Muscle of arm (tissue), 12 donors: Measurements from ENCODE around the gene PRDM16. TPM values are rescaled to one million over a fixed set of nuclear protein-coding genes. Genes with fewer than 3 reads are reported as not detected.

ENCODE experiments used
- DNase-seq: peaks from one replicate; pipeline ENCODE4 v3.0.0-alpha.2; 2013
- polyA plus RNA-seq, 12 donors: library from polyadenylated mRNA; unstranded; fragments of 120-200 nt; gene quantifications; one replicate each; pipeline ENCODE4 v1.2.1, GENCODE V29; 2013; ENCODE audit not compliant: insufficient read length in 12 of 12

PRDM16 gene
- polyA plus RNA-seq, 12 donors = 0.66 to 2.0 (median 0.87) TPM; not detected in 2

- no peak for DNase-seq
Observed at GRCh38 chr1:3261007-3261968, 192.3 kb downstream of the PRDM16 start.

- no peak for DNase-seq
Observed at GRCh38 chr1:3261969-3262579, 193.1 kb downstream of the PRDM16 start.

GRCh38 chr1:3262681-3263286, 193.8 kb downstream of the PRDM16 start:
- DNase-seq = no peak

- no peak for DNase-seq
Observed at GRCh38 chr1:3263790-3264189, 194.8 kb downstream of the PRDM16 start.

- no peak for DNase-seq
Observed at GRCh38 chr1:3264456-3264855, 195.5 kb downstream of the PRDM16 start.

- DNase-seq = no peak
Observed at GRCh38 chr1:3265835-3266805, 197.1 kb downstream of the PRDM16 start.

- DNase-seq = no peak
Observed at GRCh38 chr1:3266870-3267549, 198.0 kb downstream of the PRDM16 start.

- DNase-seq = no peak
Observed at GRCh38 chr1:3267550-3268270, 198.7 kb downstream of the PRDM16 start.

GRCh38 chr1:3268281-3268680, 199.3 kb downstream of the PRDM16 start:
- no peak for DNase-seq

- DNase-seq = no peak
Observed at GRCh38 chr1:3270403-3271245, 201.6 kb downstream of the PRDM16 start.

GRCh38 chr1:3271866-3272265, 202.9 kb downstream of the PRDM16 start:
- DNase-seq = no peak

- DNase-seq = no peak
Observed at GRCh38 chr1:3272321-3273045, 203.5 kb downstream of the PRDM16 start.

GRCh38 chr1:3273447-3273846, 204.4 kb downstream of the PRDM16 start:
- no peak for DNase-seq

- DNase-seq = no peak
Observed at GRCh38 chr1:3274972-3275371, 206.0 kb downstream of the PRDM16 start.

GRCh38 chr1:3275471-3276340, 206.7 kb downstream of the PRDM16 start:
- no peak for DNase-seq

- no peak for DNase-seq
Observed at GRCh38 chr1:3276341-3276800, 207.4 kb downstream of the PRDM16 start.

GRCh38 chr1:3277011-3277471, 208.0 kb downstream of the PRDM16 start:
- no peak for DNase-seq
